GM21529 (cell line): ENCODE data around the gene CALML6.
"Not testable (repeated sequence)": the region's sequence is repeated elsewhere in the genome, so short reads cannot be mapped to it uniquely, and the experiment has no call there.

ENCODE experiments used
- ATAC-seq: cut with Tn5 transposase; IDR thresholded peaks from one replicate; pipeline ENCODE4 v1.9.1; 2021; ENCODE audit not compliant: unreplicated experiment

CALML6 gene

GRCh38 chr1:1924849-1925248 lies 9.8 kb downstream of the CALML6 start:
- ATAC-seq, result no peak

DNA sequence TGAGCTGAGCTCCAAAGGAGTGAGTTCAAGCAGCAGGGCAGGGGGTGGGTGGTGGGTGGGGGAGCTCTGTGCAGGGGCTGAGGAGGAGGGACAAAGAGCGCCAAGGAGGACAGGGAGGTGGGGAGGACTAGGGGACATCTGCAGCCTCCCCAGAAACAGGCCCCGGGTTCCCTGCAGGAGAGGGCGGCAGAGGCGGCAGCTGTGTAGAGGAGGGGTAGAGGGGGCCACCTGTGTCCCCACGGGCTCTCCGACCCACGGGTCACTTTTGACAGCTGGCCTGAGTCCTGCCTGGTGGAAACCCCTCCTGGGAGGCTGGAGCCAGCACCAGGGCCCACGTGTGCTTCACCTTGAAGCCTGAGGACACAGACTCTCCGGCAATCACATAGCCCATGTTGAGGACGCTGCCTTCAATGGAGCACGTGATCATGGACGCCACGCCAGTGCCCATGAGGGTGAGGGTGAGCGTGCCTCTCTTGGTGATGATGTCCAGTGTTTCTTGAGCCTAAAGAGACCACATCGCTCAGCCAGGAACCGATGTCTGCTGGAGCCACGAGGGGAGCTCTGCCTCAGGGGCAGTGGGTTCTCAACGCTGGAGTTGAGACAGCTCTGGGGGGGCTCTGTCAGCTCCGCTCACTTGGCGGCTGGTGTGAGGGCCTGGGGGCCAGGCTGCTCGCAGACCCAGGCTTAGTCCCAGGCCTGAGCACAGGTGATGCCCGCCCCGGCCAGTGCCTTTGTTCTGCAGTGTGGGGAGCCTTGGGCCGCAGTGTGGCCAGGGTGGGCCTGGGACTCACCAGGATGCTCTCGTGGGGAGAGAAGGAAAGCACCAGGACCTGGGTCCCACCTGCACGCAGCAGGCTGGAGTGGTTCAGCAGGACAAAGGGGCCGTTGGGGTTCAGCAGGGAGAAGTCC lies 10.6 kb downstream of the CALML6 start:
- ATAC-seq, result no peak

- no peak for ATAC-seq
These were observed 11.3 kb downstream of the CALML6 start for GRCh38 chr1:1926346-1926811.

DNA sequence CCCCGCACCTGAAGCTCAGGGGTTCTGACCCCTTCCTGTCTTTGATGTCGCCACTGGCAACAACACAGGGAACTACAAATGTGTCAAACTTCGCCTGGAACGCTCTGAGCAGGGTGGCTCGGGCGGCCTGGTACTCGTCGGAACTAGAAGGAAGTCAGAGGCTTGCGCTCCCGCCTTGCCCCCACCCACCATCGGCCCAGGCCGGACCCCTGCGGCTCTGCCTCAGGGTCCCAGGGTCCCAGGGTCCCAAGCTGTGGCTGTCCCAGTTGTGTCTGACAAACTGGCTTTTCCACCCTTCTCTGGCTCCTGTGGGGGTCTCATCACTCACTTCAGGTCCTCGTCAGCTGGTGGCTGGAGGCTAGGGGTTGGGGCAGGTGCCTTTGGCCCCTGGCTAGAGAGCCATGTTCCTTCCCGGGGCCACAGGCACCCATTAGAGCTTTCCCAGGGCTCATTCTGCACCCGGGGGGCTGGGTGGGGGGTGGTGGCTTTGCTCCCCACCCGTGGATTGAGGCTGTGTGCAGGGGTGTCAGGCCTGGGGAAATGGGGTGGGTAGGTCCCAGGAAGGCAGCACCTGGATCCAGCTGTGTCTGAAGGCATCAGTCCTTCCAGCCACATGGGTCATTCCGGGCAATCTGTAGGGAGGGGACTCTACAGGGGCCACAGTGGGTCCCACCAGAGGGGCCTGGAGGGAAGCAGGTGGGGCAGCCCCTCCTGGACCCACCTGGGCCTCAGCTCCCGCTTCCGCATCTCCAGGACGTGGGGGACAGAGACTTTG lies 12.0 kb downstream of the CALML6 start:
- no peak for ATAC-seq

GRCh38 chr1:1927751-1928150 lies 12.7 kb downstream of the CALML6 start:
- ATAC-seq, result no peak

- ATAC-seq, result no peak
These were observed 13.4 kb downstream of the CALML6 start for GRCh38 chr1:1928231-1929101.

DNA sequence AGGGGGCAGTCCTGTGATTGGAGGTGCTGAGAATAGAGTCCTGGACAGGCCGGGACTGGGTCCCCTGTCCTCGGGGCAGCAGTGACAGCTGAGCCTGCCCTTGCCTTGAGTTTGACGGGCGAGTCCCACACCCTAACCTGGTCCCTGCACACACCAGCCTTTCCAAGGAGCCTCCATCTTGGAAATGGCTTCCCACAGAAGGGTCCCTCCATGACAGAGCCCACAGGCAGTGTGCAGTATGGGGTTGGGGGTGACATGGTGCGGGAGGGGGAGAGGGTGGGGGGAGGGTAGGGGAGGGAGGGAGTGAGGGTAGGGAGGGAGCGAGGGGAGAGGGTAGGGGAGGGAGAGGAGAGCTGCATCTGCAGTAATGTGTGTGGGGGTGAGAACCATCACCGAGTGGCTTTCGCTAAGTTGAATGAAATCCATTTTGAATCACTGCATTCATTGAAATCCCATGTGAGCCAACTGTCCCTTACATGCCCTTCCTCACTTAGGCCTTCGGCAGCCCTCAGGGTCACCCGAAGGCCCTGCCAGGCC lies 14.1 kb downstream of the CALML6 start:
- ATAC-seq, result no peak

GRCh38 chr1:1929639-1930545 lies 14.8 kb downstream of the CALML6 start:
- ATAC-seq, result no peak

GRCh38 chr1:1934848-1935247 lies 19.8 kb downstream of the CALML6 start:
- ATAC-seq, result not testable (repeated sequence)

GRCh38 chr1:1937061-1937460 lies 22.0 kb downstream of the CALML6 start:
- ATAC-seq, result no peak

GRCh38 chr1:1937549-1938275 lies 22.7 kb downstream of the CALML6 start:
- no peak for ATAC-seq

GRCh38 chr1:1938276-1938573 lies 23.2 kb downstream of the CALML6 start:
- ATAC-seq, result no peak

DNA sequence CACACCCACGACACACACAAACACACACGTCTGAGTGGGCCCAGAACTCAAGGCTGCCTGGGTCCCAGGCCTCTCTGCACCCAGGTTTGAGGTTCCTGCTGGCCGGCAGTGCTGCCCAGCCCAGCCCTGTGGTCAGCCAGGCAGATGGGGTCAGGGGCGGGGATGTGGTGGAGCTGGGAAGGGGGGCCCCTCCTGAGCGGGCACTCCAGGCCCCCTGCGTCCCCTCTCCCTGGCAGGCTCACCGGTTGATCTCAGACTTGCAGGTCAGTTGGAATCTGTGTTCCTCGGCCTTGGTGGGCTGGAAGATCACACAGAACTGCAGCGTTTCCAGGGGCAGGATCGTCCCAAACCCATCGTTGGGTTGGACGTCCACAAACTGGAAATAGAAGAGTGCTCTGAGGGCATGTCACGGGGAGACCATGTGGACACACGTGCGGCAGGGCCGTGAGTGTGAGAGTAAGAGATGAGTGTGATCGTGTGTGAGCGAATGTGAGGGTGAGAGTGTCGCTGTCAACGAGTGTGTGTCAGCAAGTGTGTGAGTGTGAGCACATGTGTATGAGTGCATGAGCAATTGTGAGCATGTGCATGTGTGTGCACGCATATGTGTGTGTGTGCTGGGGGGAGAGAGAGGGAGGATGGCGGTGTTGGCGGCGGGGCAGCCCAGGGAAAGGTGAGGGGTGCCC lies 23.7 kb downstream of the CALML6 start:
- no peak for ATAC-seq

DNA sequence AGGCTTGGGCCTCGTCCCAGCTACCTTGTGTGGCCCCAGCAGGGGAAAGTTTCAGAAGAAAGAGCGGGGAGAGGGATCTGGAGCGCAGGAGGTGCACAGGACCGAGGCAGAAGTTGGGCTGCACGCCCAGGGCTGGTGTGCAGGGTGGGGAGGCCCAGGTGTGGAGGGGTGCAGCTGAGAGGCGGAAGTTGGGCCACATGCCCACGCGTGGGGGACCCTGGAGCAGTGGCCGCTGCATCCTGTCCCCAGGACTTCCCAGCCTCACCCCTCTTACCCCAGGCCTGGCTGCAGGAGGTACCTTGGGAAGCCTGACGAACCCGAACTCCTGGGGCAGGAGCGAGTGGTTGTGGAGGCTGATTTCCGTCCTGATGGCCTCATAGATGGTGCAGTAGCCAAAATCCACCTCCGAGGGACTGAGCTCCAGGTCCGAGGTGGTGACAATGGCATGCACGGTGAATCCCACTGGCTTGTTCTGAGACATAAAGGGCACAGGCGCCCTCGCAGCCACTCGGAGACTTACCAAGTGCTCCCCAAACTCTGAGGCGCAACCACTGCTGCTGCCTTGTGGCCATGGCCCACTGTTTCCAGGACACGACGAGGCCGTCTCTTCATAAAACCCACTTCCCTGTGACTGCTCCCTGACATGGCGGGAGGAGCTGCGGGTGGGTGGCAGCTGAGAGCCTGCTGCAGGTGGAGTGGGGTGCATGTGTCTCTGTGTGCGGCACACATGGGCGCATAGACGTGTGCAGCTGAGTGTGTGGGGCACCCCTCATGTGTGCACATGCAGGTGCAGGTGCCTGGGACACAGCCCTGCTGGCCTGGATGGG lies 24.4 kb downstream of the CALML6 start:
- no peak for ATAC-seq

DNA sequence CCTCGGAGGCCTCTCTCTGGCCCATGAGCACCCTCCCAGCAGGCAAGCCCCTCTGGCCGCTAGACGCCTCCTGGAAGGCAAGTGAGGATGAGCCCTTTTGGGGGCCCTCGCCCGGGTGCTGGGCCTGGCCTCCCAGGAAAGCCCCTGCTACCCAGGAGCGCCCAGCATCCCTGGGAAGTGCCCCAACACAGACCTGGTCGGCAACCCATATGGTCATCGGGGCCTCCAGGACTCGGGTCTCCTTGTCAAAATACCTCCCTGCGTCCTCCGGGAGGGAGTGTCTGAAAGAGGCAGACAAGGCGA lies 25.0 kb downstream of the CALML6 start:
- ATAC-seq, result no peak

DNA sequence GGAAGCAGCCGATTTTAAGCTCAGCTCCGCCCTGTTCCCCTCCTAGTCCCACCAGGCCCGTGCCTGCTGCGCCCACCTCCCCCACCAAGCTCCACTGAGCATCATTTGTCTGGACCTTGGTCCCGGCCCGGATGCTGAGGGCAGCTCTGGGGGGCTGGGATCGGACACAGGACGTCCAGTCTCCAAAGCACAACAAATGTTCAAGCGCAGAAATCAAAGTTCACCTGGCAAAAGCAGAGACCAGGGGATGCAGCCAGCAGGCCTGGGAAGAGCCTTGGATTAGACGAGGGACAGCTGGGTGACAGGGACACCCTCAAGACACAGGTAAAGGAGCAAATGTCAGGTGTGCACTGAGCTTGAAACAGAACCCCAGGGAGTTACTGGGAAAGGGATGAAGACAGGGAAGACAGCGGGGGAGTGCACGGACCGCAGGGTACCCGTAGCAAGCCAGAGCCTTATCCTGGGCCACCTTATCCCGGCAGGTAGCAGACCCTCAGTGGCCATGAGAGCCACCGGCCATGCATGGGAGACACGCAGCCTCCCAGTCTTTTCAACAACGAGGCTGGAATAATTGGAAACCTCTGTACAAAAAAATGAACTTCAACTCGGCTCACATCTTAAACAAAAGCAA lies 26.3 kb downstream of the CALML6 start:
- ATAC-seq, result no peak

GRCh38 chr1:1941868-1942752 lies 27.1 kb downstream of the CALML6 start:
- ATAC-seq, result no peak
